SK-N-SH treated with all-trans-retinoic acid at 6 μM for 48 hours (cell line): ENCODE data around the gene CACNA2D2.

Experiments used
- ATAC-seq: fragments of 200-7000 bp; cut with Tn5 transposase; 3 replicates; pipeline ENCODE4 v1.9.1; 2020; ENCODE audit warnings: mild to moderate bottlenecking, moderate library complexity
- ARNTL ChIP-seq: fragments of 450-650 bp; formaldehyde crosslinking; IDR thresholded peaks from 2 replicates; pipeline ENCODE4 v1.5.0; 2020; ENCODE audit warnings: low read depth, mild to moderate bottlenecking, moderate library complexity, borderline replicate concordance
- BACH2 ChIP-seq: fragments of 250-450 bp; sonication (Bioruptor Pico); IDR thresholded peaks from 2 replicates; pipeline ENCODE4 v1.9.0; 2021; ENCODE audit warnings: mild to moderate bottlenecking, borderline replicate concordance
- CSDC2 ChIP-seq: fragments of 250-450 bp; sonication (Bioruptor Pico); IDR thresholded peaks from 2 replicates; pipeline ENCODE4 v1.5.0; 2020; ENCODE audit warnings: mild to moderate bottlenecking, moderate library complexity
- ESRRG ChIP-seq: fragments of 250-450 bp; sonication (Bioruptor Pico); IDR thresholded peaks from 2 replicates; pipeline ENCODE4 v1.6.1; 2021; ENCODE audit warnings: mild to moderate bottlenecking
- GLIS3 ChIP-seq: fragments of 250-450 bp; sonication (Bioruptor Pico); IDR thresholded peaks from 2 replicates; pipeline ENCODE4 v1.5.0; 2020; ENCODE audit warnings: mild to moderate bottlenecking, moderate library complexity
- OSR1 ChIP-seq: fragments of 250-450 bp; sonication (Bioruptor Pico); IDR thresholded peaks from 2 replicates; pipeline ENCODE4 v1.8.0; 2022; ENCODE audit warnings: moderate library complexity, mild to moderate bottlenecking, inconsistent platforms
- PPARA ChIP-seq: fragments of 250-450 bp; sonication (Bioruptor Pico); IDR thresholded peaks from 2 replicates; pipeline ENCODE4 v1.5.0; 2020; ENCODE audit warnings: mild to moderate bottlenecking, borderline replicate concordance
- RARB ChIP-seq: fragments of 250-450 bp; sonication (Bioruptor Pico); IDR thresholded peaks from 2 replicates; pipeline ENCODE4 v1.8.0; 2021; ENCODE audit warnings: mild to moderate bottlenecking, moderate library complexity
- SNAI2 ChIP-seq: fragments of 250-450 bp; sonication (Bioruptor Pico); IDR thresholded peaks from 2 replicates; pipeline ENCODE4 v1.5.0; 2020; ENCODE audit warnings: mild to moderate bottlenecking, moderate library complexity
- TOX ChIP-seq: fragments of 250-450 bp; sonication (Bioruptor Pico); IDR thresholded peaks from 2 replicates; pipeline ENCODE4 v1.8.0; 2021; ENCODE audit warnings: mild to moderate bottlenecking, moderate library complexity, borderline replicate concordance
- ZC3H10 ChIP-seq: fragments of 250-450 bp; sonication (Bioruptor Pico); IDR thresholded peaks from 2 replicates; pipeline ENCODE4 v1.5.1; 2021; ENCODE audit warnings: mild to moderate bottlenecking, moderate library complexity
- ZFP3 ChIP-seq: fragments of 250-450 bp; sonication (Bioruptor Pico); IDR thresholded peaks from 2 replicates; pipeline ENCODE4 v1.5.0; 2020; ENCODE audit warnings: mild to moderate bottlenecking, moderate library complexity
- ZFP30 ChIP-seq: fragments of 450-650 bp; formaldehyde crosslinking; IDR thresholded peaks from 2 replicates; pipeline ENCODE4 v1.5.0; 2022; ENCODE audit warnings: mild to moderate bottlenecking, moderate library complexity
- ZNF565 ChIP-seq: fragments of 450-650 bp; formaldehyde crosslinking; conservative IDR thresholded peaks from 2 replicates; pipeline ENCODE4 v1.5.0; 2020; ENCODE audit warnings: low read depth, mild to moderate bottlenecking, moderate library complexity
- ZNF70 ChIP-seq: fragments of 450-650 bp; formaldehyde crosslinking; IDR thresholded peaks from 2 replicates; pipeline ENCODE4 v1.5.0; 2020; ENCODE audit warnings: mild to moderate bottlenecking, moderate library complexity
- TF ChIP-seq, protein P1 (sequence below): fragments of 250-450 bp; sonication (Bioruptor Pico); IDR thresholded peaks from 2 replicates; pipeline ENCODE4 v1.5.0; 2020; ENCODE audit warnings: mild to moderate bottlenecking, moderate library complexity
- TF ChIP-seq, protein P2 (sequence below): fragments of 250-450 bp; sonication (Bioruptor Pico); IDR thresholded peaks from 2 replicates; pipeline ENCODE4 v1.8.0; 2021; ENCODE audit warnings: low read depth, mild to moderate bottlenecking, moderate library complexity, borderline replicate concordance
- TF ChIP-seq, protein P3 (sequence below): fragments of 250-450 bp; sonication (Bioruptor Pico); IDR thresholded peaks from 2 replicates; pipeline ENCODE4 v1.8.0; 2020; ENCODE audit warnings: mild to moderate bottlenecking, moderate library complexity, borderline replicate concordance
- TF ChIP-seq, protein P4 (sequence below): fragments of 250-450 bp; sonication (Bioruptor Pico); IDR thresholded peaks from 2 replicates; pipeline ENCODE4 v1.5.1; 2020; ENCODE audit warnings: low read depth, mild to moderate bottlenecking, moderate library complexity
- TF ChIP-seq, protein P5 (sequence below): fragments of 250-450 bp; sonication (Bioruptor Pico); IDR thresholded peaks from 2 replicates; pipeline ENCODE4 v1.5.1; 2021; ENCODE audit warnings: mild to moderate bottlenecking, moderate library complexity

Gene CACNA2D2

DNA sequence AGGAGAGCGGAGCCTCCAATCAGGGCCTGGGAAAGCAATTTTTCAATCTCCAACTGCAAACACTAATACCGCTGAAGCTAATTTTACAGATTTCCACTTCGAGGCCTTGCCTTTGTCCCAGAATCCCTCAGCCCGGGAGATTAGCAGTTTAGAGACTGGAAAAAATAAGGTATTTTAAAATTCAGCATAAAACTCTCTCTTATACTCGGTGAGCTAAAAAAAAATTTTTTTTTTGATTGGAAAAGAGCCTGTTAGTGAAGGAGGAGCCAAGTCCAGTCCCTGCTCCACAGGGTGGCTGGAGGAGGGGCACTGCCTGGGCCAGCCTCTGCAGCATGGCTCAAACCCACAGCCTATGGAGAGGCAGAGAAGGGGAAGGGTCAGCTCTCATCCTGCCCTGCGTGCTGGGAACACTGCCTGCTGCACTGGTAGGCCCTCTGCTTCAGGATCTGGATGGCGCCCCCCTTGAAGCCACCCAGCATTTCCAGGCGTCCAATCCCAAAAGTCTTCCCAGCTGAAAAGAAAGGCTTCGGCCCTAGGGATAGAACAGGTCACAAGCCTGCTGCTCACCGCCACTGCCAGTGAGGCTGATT lies 48.9 kb downstream of the CACNA2D2 start:
- TF ChIP-seq ZFP30 (CRISPR knock-in tag) (no peak), RARB (CRISPR knock-in tag) (no peak), GLIS3 (no peak)
- TF ChIP-seq, protein P1, sequence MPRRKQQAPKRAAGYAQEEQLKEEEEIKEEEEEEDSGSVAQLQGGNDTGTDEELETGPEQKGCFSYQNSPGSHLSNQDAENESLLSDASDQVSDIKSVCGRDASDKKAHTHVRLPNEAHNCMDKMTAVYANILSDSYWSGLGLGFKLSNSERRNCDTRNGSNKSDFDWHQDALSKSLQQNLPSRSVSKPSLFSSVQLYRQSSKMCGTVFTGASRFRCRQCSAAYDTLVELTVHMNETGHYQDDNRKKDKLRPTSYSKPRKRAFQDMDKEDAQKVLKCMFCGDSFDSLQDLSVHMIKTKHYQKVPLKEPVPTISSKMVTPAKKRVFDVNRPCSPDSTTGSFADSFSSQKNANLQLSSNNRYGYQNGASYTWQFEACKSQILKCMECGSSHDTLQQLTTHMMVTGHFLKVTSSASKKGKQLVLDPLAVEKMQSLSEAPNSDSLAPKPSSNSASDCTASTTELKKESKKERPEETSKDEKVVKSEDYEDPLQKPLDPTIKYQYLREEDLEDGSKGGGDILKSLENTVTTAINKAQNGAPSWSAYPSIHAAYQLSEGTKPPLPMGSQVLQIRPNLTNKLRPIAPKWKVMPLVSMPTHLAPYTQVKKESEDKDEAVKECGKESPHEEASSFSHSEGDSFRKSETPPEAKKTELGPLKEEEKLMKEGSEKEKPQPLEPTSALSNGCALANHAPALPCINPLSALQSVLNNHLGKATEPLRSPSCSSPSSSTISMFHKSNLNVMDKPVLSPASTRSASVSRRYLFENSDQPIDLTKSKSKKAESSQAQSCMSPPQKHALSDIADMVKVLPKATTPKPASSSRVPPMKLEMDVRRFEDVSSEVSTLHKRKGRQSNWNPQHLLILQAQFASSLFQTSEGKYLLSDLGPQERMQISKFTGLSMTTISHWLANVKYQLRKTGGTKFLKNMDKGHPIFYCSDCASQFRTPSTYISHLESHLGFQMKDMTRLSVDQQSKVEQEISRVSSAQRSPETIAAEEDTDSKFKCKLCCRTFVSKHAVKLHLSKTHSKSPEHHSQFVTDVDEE (CRISPR knock-in tag): no peak
- TF ChIP-seq, protein P2, sequence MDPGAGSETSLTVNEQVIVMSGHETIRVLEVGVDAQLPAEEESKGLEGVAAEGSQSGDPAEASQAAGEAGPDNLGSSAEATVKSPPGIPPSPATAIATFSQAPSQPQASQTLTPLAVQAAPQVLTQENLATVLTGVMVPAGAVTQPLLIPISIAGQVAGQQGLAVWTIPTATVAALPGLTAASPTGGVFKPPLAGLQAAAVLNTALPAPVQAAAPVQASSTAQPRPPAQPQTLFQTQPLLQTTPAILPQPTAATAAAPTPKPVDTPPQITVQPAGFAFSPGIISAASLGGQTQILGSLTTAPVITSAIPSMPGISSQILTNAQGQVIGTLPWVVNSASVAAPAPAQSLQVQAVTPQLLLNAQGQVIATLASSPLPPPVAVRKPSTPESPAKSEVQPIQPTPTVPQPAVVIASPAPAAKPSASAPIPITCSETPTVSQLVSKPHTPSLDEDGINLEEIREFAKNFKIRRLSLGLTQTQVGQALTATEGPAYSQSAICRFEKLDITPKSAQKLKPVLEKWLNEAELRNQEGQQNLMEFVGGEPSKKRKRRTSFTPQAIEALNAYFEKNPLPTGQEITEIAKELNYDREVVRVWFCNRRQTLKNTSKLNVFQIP (CRISPR knock-in tag): no peak
- TF ChIP-seq, all 23 proteins: peak for 0
- no peak for ATAC-seq

DNA sequence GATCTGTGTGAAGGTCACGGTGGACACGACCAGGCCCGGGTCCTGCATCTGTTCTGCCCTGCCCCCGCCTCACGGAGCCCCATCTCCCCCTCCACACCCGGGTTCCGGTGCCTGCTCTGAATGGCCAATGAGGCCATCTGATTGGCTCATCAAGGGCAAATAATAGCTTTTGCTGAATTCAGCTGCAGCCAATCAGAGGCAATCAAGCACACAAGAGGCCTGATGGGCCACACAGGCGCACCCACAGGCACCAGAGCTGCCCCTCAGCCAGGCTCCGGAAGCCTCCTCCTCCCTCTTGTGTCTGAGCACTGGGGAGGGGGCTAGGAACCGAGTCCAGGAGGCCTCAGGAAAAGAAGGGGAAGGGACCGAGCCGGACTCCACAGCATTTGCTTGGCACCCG lies 49.5 kb downstream of the CACNA2D2 start:
- TF ChIP-seq, protein P3, sequence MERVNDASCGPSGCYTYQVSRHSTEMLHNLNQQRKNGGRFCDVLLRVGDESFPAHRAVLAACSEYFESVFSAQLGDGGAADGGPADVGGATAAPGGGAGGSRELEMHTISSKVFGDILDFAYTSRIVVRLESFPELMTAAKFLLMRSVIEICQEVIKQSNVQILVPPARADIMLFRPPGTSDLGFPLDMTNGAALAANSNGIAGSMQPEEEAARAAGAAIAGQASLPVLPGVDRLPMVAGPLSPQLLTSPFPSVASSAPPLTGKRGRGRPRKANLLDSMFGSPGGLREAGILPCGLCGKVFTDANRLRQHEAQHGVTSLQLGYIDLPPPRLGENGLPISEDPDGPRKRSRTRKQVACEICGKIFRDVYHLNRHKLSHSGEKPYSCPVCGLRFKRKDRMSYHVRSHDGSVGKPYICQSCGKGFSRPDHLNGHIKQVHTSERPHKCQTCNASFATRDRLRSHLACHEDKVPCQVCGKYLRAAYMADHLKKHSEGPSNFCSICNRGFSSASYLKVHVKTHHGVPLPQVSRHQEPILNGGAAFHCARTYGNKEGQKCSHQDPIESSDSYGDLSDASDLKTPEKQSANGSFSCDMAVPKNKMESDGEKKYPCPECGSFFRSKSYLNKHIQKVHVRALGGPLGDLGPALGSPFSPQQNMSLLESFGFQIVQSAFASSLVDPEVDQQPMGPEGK (CRISPR knock-in tag): no peak
- TF ChIP-seq CSDC2 (CRISPR knock-in tag) (no peak), ZFP3 (CRISPR knock-in tag) (no peak), TOX (CRISPR knock-in tag) (no peak), RARB (CRISPR knock-in tag) (no peak), OSR1 (no peak), ARNTL (CRISPR knock-in tag) (no peak), ZC3H10 (no peak), ZNF565 (CRISPR knock-in tag) (no peak), ESRRG (CRISPR knock-in tag) (no peak), ZNF70 (no peak), BACH2 (CRISPR knock-in tag) (no peak), SNAI2 (CRISPR knock-in tag) (no peak), PPARA (CRISPR knock-in tag) (no peak)
- TF ChIP-seq, protein P2 (CRISPR knock-in tag): no peak
- TF ChIP-seq, protein P4, sequence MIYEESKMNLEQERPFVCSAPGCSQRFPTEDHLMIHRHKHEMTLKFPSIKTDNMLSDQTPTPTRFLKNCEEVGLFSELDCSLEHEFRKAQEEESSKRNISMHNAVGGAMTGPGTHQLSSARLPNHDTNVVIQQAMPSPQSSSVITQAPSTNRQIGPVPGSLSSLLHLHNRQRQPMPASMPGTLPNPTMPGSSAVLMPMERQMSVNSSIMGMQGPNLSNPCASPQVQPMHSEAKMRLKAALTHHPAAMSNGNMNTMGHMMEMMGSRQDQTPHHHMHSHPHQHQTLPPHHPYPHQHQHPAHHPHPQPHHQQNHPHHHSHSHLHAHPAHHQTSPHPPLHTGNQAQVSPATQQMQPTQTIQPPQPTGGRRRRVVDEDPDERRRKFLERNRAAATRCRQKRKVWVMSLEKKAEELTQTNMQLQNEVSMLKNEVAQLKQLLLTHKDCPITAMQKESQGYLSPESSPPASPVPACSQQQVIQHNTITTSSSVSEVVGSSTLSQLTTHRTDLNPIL (CRISPR knock-in tag): no peak
- TF ChIP-seq, protein P1 (CRISPR knock-in tag): no peak
- TF ChIP-seq, protein P5, sequence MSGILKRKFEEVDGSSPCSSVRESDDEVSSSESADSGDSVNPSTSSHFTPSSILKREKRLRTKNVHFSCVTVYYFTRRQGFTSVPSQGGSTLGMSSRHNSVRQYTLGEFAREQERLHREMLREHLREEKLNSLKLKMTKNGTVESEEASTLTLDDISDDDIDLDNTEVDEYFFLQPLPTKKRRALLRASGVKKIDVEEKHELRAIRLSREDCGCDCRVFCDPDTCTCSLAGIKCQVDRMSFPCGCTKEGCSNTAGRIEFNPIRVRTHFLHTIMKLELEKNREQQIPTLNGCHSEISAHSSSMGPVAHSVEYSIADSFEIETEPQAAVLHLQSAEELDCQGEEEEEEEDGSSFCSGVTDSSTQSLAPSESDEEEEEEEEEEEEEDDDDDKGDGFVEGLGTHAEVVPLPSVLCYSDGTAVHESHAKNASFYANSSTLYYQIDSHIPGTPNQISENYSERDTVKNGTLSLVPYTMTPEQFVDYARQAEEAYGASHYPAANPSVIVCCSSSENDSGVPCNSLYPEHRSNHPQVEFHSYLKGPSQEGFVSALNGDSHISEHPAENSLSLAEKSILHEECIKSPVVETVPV (CRISPR knock-in tag): no peak
- 0 out of 3 replicates have a peak, but pooled peaks have one; percentile 21 for ATAC-seq
